HUDEP-2 (cell line): ENCODE data around the gene APAF1.

Experiments
- DNase-seq, 76 experiments: peaks; one replicate each; lab custom pipeline; 2025; ENCODE audit not compliant: unreplicated experiment in 76 of 76; lab: John Stamatoyannopoulos, UW

The APAF1 gene

DNA sequence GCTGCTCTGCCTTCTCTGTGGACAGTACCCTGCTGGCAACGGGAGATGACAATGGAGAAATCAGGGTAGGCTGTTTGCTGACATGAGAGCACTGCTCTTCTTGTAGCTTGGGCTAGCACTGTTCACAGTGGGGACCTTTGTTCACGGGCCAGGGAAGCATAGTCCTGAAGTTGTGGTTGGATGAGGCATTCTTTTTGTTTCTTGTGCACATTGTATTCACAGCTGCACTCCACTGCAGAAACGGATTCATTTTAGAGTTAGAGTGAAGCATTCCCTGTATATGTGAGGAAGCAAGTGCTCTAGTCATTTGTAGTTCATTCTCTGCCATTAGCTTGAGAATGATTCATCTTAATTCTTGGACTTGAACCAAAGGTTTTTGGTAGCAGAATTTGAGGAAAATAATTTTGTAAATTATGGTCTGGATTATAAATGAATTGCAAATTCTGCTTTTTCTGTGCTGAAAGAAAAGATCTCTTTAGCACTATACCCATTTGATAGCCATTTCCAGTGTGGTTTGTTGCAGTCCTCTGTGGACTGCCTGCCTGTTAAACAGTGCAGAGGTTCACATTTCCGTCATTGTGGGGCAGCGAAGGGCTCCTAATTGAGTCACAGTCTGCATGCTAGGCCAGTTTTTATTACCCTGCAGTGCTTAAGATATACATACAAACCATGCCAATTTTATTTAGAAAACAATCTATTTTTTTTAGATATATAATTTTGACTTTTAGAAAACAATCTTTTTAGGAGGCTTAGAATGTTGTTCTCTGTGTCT lies 80.6 kb downstream of the APAF1 start:
- peak in 37 of 76 experiments; percentile 2 to 53 (median 26) for DNase-seq

DNA sequence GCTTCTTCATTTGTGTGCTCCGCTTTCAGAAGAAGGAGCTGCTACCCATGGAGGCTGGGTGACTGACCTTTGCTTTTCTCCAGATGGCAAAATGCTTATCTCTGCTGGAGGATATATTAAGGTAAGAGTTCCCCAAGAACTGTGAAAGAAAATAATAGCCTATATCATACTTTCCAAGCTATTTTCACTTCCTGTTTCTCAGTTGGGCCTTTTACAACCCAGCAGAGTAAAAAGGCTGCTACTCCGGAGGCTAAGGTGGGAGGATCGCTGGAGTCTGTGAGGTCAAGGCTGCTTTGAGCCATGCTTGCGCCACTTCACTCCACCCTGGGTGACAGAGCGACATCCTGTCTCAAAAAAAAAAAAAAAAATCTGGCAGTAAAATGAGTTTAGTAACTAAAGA lies 82.1 kb downstream of the APAF1 start:
- no peak for DNase-seq

DNA sequence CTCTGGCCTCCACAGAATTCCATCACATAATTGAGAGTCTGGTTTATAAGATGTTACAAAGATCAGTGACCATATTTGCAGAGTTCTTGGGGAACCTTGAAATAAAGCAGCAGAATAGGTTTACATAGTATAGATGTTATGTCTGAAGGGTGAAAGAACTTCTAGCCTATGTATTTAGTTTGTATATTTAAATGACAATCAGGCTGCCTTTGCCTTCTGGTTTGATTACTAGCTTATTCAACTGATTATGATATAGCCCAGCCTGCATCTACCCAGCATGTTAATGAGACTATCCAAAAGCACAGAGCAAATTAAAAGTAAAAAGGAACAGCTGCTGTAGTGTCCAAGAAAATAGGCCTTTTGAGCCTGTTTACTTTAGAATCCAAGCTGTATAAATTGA lies 85.3 kb downstream of the APAF1 start:
- DNase-seq, result no peak

DNA sequence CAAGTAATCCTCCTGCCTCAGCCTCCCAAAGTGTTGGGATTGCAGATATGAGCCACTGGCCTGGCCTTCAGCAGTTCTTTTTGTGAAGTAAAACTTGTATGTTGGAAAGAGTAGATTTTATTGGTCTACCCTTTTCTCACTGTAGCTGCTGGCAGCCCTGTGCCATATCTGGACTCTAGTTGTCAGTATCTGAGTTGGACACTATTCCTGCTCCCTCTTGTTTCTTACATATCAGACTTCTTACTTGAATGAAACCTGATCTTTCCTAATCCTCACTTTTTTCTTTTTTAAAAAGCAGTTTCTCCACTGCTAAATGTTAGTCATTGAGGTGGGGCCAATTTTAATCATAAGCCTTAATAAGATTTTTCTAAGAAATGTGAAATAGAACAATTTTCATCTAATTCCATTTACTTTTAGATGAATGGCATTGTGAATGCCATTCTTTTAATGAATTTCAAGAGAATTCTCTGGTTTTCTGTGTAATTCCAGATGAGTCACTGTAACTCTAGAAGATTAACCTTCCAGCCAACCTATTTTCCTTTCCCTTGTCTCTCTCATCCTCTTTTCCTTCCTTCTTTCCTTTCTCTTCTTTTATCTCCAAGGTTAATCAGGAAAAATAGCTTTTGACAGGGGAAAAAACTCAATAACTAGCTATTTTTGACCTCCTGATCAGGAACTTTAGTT lies 88.7 kb downstream of the APAF1 start:
- no peak for DNase-seq

DNA sequence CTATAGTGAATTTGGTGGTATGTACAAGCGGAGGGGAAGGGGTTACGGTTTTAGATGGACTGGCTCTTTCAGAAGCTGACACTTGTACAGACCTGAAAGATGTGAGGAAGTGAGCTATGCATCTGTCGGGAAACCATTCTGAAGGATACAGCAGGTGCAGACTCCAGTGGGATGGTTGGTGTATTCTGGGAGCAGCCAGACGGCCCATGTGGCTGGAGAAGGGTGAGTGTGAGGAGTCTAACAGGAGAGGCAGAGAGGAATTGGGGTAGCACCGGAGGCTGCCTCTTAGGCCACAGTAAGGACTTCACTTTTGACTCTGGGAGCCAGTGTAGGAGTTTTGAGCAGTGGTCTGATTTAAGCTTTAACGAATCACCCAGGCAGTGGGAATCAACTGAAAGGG lies 90.7 kb downstream of the APAF1 start:
- DNase-seq, result no peak

DNA sequence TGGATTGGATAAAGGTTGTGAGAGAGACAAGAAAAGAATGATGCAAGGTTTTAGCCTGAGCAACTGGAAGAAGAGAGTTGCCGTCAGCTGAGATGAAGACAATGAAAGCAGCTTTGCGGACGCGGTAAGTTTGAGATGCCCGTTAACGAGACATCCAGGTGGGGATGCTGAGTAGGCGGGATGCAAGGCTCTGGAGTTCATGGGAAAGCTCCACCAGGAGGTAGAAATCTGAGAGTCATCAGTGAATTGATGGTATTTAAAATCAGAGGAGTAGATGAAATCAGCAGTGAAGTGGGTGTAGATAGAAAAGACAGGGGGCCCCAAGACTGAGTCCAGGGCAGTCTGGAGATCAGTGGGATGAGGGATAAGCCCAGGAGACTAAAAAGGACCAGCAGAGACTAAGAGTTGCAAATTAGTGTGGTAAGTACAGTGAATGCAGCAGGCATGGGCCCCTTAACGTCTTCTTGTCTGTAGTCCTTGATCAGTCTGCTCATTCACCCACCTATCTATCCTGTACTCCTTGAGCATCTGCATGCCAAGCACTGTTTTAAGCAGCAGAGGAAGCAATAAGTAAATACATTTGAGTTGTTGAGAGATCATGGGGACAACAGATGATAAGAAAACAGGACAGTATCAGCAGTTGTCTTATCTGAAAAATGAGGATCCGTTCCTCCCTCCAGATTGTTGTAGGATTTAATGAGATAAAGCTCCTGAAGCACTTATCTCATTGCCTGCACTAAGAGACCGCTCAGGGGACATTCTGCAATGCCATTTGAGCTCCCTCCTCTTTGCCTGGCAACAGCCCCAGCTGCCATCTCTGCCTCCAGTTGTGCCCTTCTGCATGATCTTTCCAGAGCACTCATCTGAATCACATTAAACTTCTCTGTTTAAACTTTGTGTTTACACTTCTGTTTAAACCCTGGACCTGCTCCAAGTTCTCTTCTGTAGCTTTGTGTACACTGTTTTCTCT lies 91.5 kb downstream of the APAF1 start:
- peak in 58 of 76 experiments; percentile 5 to 78 (median 38) for DNase-seq

DNA sequence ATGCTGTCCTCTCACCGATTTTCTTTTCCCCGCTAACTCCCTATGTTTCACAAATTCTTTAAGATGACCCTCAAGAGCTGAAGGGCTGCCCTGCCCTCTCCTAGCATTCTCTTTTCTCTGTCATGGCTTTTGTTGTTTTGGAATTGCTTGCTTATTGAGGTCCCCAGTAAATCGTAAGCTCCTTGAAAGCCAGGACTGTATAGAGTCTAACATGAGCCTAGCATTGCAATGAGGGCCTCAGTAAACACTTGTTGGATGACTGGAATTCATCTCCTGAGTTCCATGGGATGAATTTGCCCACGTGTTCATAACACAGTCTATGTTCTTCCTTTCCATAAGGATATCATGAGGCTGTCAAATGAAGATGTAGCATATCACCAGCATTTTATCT lies 92.2 kb downstream of the APAF1 start:
- DNase-seq, result no peak

DNA sequence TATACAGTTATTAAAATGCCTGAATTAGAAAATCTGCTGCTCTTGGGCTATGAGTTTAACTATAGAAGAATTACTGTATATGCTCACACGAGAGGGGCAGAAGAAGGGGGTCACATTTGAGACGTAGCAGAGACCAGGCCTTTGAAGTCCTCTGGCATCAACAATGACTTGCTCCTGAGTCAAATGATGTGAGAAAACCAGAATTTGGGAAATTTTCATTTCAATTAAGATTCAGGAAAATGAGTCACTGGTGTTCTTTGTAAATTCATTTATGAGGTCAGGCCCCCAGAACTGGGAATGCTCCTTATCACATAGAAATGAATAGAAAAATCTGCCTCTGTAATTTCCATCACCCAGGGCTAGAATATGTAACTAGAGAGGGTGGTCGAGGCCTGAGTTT lies 92.9 kb downstream of the APAF1 start:
- DNase-seq, result no peak

DNA sequence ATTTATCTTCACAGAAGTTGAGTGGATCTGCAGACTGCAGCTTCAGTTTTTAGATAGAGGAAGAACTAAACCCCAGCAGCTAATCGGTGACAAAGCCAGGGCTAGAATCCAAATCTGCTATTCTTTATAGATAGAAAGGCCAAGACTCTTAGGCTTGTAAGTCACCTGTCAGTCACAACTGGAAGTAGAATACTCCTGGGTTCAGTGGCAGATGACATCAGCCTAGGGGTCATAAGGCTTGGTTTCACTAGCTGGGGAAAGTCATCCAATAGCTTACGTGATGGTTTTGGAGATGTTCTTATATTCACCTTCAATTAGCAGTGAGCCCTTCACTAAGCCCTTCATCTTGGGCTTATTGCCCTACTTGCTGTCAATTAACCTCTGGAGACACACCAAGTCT lies 93.4 kb downstream of the APAF1 start:
- DNase-seq, result peak in 8 of 76 experiments; percentile 10 to 44 (median 28)

DNA sequence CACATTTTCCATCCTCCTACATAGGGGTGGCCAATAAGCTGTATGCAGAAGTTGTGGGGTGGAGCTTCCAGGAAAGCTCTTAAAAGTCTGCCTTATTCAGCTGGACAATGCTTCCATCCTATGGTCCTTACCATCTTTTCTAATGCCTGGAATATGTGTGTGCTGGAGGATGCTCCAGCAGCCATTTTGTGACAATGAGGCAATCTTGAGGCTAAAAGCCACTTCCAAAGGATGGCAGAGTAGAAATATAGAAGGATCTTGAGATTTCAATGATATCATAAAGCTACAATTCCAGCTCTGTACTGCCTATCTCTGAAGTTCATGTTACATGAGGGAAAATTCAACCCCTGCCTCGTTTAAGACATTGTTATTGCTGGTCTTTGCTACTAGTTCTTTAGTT lies 95.7 kb downstream of the APAF1 start:
- no peak for DNase-seq

DNA sequence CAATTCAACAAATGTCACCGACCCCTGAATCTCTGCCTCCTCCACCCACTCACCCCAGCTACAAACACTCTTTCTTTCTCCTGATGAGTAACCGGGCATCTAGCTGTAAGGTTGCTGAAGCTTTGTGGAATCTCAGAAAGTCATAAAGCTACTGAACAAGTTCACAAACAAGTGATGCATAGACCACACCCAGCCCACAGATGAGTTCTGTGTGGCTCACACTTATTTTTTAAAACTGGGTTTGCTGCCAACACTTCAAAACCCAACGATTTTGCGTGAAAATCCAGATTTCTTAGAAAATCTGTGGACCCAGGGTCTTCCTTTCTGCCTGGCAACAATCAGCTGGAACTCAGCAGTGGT lies 96.1 kb downstream of the APAF1 start:
- no peak for DNase-seq

DNA sequence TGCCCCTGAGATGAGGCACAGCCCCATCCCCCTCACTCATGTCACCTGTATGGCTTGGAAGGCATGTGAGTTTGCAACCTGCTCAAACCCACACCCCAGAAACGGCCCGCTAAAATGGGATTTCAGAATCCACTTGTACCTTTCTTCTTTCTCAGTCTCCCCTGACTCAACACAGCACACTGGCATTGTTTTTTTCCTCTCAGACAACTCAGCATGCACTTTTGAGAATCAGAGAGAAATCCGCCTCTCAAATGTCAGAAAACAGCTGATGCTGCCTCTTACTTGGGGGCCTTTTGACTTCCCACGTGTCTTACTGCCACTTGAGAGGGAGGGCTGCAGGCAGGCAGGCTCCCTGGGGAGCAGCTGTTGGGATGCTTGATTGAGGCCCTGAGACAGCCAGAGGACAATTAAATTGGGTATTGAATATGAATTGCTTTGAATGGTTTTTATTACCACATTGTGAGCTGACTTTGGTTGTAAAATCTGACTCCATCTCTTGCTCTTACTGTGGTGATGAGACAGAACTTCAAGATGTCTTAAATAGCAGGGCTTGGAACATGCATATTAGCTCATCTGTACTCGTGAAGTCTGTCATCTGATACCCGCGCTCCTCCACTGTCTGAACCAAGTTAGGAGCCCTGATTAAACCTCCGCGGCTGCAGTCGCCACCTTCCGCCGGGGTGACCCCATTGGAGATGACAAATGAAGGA lies 96.6 kb downstream of the APAF1 start:
- DNase-seq, result no peak

DNA sequence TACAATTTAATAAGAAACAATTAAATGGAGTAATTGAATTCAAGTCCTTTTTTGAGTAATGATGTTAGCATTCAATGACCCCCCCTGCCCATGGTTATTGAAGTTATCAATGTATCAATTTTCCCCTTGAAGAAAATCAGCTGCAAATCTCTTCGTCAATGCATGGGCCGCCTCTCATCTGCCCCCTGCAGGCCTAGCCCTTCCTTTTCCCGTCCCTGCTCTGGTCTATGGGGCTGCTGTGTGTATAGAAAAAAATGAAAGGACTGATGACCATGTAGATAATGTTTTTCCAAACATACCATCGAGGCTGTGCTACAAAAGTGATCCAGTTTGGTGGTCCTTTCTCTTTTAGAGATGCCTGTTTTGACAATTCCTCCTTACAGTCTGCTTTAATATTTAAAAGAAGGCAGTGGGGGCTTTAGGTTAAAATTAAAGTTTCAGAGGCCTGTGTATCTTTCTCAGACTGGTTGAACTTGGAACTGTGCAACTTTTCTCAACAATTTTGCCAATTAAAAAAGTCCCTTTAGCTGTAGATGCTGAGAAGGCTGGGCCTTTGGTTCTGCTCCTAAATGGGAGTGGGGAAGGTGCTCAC lies 98.4 kb downstream of the APAF1 start:
- DNase-seq, result peak in 29 of 76 experiments; percentile 3 to 50 (median 22)

DNA sequence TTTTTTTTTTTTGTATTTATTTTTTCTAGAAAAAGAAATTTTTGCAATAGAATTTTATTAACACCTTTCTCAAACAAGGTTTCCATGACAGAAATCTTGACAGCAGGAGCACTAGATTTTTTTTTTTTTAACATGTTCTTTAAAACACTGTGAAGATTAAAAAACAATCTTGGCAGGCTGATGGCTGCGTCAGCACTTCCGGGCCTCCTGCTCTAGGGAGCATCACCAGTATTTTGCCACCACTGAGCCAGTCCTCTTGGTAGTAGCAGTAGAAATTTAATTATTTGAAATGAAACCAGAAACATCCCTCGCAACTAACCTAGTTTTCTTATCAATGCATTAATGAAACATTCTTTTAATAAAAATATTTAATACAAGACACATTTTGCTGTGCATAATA lies 99.6 kb downstream of the APAF1 start:
- no peak for DNase-seq

DNA sequence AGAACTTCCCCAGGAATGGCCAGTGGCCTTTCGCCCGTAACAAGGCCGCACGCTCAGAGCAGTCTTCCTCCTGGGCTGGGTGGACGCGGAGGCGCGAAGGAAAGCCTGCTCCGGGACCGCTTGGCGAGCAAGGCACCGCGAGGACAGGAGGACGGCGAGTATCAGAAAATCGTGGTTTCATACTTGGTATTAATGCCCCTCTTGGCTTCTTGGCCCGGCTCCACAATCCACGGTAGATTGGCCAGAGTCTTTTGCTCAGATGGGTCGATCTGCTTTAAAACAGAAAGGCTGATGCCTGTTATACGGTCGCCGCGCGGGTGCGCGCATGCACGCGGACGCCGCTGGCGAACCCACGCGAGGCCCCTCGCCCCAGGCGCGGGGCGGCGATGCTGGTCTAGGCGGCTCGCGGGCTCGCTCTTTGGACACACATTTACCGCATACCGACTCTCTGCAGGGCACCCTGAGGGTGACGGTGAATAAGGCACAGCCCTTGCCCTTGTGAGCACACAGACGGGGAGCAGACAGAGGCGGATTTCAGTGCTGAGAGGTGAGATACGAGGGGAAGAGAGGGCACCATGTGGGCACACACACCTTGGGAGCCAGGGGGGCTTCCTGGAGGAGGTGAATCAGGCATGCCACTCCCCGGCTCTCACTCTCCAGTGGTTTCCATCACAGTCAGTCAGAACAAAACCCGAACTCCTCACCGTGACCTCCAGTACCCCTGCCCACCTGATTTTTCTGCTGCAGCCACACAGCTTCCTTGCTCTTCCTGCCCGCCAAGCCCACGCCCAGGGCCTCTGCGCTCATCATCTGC lies 100.7 kb downstream of the APAF1 start:
- no peak for DNase-seq

DNA sequence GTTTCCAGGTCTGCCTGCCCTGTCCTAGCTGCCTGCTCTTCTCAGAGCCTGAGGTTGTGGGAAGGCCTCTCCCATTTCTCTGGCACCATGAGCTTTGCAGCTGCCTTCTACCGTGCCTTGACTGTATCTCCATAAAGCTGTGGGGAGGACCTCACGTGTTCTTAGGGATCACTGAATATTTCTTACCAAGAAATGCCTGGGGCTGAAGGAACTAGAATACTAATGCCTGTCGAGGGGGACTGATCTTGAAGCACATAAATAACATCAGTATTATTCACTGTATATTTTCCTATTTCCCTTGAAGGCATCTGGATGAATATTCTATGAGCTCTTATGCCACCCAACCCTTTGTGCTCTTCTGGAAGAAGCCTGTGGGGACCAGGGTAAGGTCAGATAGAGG lies 103.4 kb downstream of the APAF1 start:
- DNase-seq, result no peak

DNA sequence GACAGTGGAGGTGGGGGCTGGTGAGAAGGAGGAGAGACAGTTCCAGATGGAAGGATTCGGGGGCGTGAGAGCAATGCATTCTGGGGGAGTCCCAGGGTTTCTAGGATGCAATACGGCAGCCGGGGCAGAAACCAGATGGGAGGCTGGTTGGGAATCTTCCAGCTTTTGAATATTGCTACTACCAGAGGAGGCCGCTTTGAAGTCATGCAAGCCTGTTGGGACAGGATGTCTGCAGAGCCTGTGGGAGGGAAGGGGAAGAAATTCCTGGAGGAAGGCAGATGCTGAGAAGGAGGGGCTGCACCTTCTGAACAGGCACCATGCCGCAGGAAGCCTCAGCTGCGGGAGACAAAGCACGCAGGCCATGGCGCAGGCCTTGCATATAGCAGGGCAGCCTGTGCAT lies 105.4 kb downstream of the APAF1 start:
- DNase-seq, result no peak

DNA sequence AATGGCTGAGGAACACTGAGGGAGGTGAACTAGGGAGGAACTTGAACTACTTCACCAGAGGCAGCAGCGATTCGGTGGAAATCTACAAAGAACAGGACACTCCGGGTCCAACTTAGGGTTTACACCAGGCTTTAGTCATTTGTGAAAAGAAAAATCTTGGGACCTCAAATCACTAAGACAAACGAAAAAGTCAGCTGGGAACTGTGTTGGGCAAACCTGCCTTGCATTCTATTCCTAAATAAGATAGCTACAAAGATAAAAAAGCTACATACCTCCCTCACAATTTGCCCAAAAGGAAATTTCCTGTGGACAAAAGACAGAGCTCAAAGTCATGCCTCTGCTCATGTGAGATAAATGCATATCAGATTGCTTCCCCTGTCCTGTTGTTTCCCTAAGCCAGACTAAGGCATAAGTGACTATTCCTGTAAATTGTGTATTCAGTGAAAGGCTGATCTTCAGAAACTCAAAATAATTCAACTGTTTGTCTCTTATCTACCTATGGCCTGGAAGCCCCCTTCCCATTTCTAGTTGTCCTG lies 106.6 kb downstream of the APAF1 start:
- no peak for DNase-seq

DNA sequence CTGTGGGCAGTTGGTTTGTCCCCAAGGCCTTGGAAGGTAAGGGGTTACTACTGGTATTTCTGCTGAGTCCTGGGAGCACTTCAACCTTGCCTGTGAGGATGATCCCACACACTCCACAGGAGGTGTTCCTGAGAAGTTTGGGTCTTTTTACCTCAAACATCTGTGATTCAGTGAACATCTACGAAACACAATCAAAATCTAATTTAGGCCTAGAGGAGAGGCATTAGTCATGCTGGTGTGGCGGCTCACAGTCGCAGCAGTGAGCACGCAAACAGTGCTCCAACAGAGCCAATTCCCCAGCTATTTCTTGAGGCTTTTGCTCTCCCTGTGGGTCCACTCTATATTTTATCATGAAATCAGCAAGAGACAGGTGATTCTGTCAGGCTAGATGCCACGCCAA lies 107.6 kb downstream of the APAF1 start:
- no peak for DNase-seq
